ENCODE measurements around the gene SUCLA2.

DNA sequence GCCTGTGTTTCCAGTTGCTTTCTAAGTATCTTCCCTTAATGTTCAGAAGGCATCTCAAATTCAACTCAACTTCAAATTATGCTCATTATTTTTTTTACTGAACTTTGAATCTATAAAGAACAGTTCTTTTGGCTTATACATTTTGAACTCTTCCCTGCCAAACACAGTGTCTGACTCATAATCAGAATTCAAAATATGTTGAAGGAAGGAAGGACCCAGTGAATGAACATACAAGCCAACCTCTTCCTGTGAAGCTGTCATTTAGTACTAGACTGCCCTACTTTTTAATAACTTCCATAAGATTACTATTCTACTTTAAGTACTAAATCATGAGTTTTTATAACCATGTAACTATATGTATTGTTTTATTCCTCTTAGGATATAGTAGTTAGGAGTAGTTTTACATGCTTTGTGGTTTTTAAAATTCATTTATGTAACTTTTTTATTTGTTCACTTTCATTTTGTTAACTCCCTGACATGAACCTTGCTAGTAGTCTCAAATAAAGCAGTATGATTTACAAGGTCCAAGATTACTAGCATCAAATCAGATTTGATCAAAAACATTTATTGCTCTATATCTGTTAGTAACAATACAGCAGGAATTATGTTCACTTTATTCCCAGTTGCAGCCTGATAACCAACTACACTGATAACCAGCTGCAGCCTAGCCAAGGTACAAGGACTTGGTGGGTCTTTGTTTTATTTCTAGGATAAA is 42.9 kb upstream of the SUCLA2 start:
- TF ChIP-seq EP300 (conservative IDR thresholded peaks at IDR 0.05; ENCODE audit: poor library complexity, severe bottlenecking) (no peak), POLR2AphosphoS5 (IDR thresholded peaks at IDR 0.05) (no peak), CTCF (IDR thresholded peaks at IDR 0.05; ENCODE audit: poor library complexity, severe bottlenecking) (no peak), MXI1 (conservative IDR thresholded peaks at IDR 0.05; ENCODE audit: poor library complexity, severe bottlenecking) (no peak), RAD21 (conservative IDR thresholded peaks at IDR 0.05) (no peak), REST (IDR thresholded peaks at IDR 0.05; ENCODE audit: borderline replicate concordance) (no peak), EZH2 (IDR thresholded peaks at IDR 0.05; ENCODE audit: borderline replicate concordance, insufficient read depth, low read length, poor library complexity, severe bottlenecking) (no peak)
